IgD-negative memory B cell (primary cell): ENCODE measurements around the gene SOCS7. TPM values are rescaled to one million over a fixed set of nuclear protein-coding genes. Genes with fewer than 3 reads are reported as not detected.

Source experiments
- polyA plus RNA-seq: library from polyadenylated mRNA; unstranded; fragments of 300-500 nt; fragmentation: Illumina TruSeq; gene quantifications from one replicate; pipeline ENCODE4 v1.2.3, GENCODE V29; 2021

SOCS7 gene
- polyA plus RNA-seq, 1 donor from 2014 or later = 0.74 TPM

Other genes with a start within 250 kb of the SOCS7 start
- not detected for gene TBC1D3E, start 223.9 kb upstream of the SOCS7 start, polyA plus RNA-seq
- not detected for gene TBC1D3, start 159.3 kb upstream of the SOCS7 start, polyA plus RNA-seq
- gene MRPL45, start 54.7 kb upstream of the SOCS7 start, polyA plus RNA-seq = 23.5 TPM
- gene GPR179, start 7.9 kb upstream of the SOCS7 start, polyA plus RNA-seq = not detected
- gene ARHGAP23, start 76.6 kb downstream of the SOCS7 start, polyA plus RNA-seq = not detected